SK-N-SH treated with all-trans-retinoic acid at 6 μM for 48 hours (cell line): ENCODE measurements around the gene AKAP7.

ENCODE experiments used
- ARNTL ChIP-seq: fragments of 450-650 bp; formaldehyde crosslinking; IDR thresholded peaks from 2 replicates; pipeline ENCODE4 v1.5.0; 2020; ENCODE audit warnings: low read depth, mild to moderate bottlenecking, moderate library complexity, borderline replicate concordance
- ZNF565 ChIP-seq: fragments of 450-650 bp; formaldehyde crosslinking; conservative IDR thresholded peaks from 2 replicates; pipeline ENCODE4 v1.5.0; 2020; ENCODE audit warnings: low read depth, mild to moderate bottlenecking, moderate library complexity
- ZNF70 ChIP-seq: fragments of 450-650 bp; formaldehyde crosslinking; IDR thresholded peaks from 2 replicates; pipeline ENCODE4 v1.5.0; 2020; ENCODE audit warnings: mild to moderate bottlenecking, moderate library complexity
- ZNF8 ChIP-seq: fragments of 450-650 bp; formaldehyde crosslinking; IDR thresholded peaks from 2 replicates; pipeline ENCODE4 v1.5.0; 2020; ENCODE audit warnings: mild to moderate bottlenecking, moderate library complexity
- TF ChIP-seq, protein P1 (sequence below): fragments of 250-450 bp; sonication (Bioruptor Pico); IDR thresholded peaks from 2 replicates; pipeline ENCODE4 v1.5.0; 2020; ENCODE audit warnings: mild to moderate bottlenecking, moderate library complexity
- TF ChIP-seq, protein P2 (sequence below): fragments of 250-450 bp; sonication (Bioruptor Pico); IDR thresholded peaks from 2 replicates; pipeline ENCODE4 v1.5.1; 2020; ENCODE audit warnings: low read depth, mild to moderate bottlenecking, moderate library complexity

DNA sequence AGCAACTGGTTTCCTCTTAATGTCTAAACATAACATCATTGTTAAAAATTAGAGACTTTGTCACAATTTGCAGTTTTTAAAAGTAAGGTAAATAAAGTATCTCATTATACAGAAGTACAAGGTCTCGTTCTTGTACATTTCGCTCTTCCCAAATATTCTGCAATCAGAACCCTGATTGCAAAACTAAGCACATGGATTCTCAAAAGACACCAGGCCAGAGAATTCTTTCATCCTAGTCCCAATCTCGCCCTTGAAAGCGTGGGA, 355 bp upstream of the AKAP7 start:
- no peak for TF ChIP-seq ZNF70 (CRISPR knock-in tag)
- TF ChIP-seq, protein P1, sequence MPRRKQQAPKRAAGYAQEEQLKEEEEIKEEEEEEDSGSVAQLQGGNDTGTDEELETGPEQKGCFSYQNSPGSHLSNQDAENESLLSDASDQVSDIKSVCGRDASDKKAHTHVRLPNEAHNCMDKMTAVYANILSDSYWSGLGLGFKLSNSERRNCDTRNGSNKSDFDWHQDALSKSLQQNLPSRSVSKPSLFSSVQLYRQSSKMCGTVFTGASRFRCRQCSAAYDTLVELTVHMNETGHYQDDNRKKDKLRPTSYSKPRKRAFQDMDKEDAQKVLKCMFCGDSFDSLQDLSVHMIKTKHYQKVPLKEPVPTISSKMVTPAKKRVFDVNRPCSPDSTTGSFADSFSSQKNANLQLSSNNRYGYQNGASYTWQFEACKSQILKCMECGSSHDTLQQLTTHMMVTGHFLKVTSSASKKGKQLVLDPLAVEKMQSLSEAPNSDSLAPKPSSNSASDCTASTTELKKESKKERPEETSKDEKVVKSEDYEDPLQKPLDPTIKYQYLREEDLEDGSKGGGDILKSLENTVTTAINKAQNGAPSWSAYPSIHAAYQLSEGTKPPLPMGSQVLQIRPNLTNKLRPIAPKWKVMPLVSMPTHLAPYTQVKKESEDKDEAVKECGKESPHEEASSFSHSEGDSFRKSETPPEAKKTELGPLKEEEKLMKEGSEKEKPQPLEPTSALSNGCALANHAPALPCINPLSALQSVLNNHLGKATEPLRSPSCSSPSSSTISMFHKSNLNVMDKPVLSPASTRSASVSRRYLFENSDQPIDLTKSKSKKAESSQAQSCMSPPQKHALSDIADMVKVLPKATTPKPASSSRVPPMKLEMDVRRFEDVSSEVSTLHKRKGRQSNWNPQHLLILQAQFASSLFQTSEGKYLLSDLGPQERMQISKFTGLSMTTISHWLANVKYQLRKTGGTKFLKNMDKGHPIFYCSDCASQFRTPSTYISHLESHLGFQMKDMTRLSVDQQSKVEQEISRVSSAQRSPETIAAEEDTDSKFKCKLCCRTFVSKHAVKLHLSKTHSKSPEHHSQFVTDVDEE (CRISPR knock-in tag) = no peak
- TF ChIP-seq, protein P2, sequence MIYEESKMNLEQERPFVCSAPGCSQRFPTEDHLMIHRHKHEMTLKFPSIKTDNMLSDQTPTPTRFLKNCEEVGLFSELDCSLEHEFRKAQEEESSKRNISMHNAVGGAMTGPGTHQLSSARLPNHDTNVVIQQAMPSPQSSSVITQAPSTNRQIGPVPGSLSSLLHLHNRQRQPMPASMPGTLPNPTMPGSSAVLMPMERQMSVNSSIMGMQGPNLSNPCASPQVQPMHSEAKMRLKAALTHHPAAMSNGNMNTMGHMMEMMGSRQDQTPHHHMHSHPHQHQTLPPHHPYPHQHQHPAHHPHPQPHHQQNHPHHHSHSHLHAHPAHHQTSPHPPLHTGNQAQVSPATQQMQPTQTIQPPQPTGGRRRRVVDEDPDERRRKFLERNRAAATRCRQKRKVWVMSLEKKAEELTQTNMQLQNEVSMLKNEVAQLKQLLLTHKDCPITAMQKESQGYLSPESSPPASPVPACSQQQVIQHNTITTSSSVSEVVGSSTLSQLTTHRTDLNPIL (CRISPR knock-in tag) = no peak
- TF ChIP-seq ZNF8 (CRISPR knock-in tag) = no peak
- TF ChIP-seq ZNF565 (CRISPR knock-in tag) = no peak
- no peak for TF ChIP-seq ARNTL (CRISPR knock-in tag)
